ENCODE data around the gene UQCC2.
A peak's percentile ranks its signal among the peaks of the same experiment; 100 is the strongest.

The UQCC2 gene

DNA sequence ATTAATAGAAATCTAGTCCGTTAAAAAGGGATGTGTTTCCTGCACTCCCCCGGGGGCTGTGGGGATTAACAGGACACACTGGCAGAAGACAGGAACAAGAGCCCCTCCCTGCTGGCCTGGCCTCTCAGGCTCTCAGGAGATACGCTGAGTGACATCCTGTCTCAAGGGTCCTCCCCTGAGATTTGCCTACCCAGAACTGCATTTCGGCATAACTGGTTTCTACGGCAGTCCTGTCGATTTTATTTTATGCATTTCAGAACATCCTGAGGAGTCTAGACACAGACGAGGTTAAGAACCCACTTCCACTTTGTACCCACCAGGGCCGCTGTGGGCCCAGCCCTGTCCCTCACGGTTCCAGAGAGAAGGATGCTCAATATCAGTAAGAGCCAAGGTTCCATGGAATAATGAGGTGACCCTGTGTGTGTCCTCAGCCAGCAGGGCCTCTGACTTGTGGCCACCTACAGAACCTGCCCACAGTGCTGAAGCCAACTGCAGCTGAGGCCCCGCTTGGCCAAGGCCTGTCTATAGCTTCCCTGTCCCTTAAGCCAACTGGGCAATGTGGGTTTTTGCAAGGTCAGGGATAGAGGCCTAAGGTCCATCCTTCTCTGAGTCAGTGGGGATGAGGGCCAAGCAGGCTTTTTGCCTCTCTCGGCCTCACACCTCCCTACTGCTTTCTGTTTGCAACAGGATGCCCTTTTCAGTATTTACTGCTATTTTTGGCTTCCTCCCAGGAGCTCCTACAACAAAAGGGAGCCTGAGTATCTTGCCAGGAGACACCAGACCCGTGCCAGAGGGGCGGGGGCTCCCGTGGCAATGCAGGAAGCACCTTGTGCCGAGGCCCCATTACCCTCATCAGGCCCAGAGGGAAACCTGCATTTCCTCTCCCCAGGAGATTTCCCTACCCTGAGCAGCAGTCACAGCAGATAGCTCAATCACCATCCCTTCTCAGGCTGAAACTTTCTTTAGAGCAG is 14.7 kb downstream of the UQCC2 start:
- Histone ChIP-seq H3K4me2 (ENCODE audit: low read length) (peak overlapping the region; percentile 46), H3K27ac (ENCODE audit: low read depth, low read length) (peak overlapping the region; percentile 59), H3K4me1 (ENCODE audit: control insufficient read depth, low read length) (peaks cover 79% of the 10 kb centered on the region), H3K9me3 (ENCODE audit: control insufficient read depth, insufficient read depth, low read length) (no peaks in the 10 kb centered on the region), H3K27me3 (ENCODE audit: control insufficient read depth, low read length) (no peaks in the 10 kb centered on the region), H3K4me3 (ENCODE audit: low read length) (peak overlapping the region; percentile 24), H4K20me1 (ENCODE audit: control insufficient read depth, insufficient read depth, low read depth, low read length) (0 out of 2 replicates have a peak, but pooled peaks cover 5% of the 10 kb centered on the region), H3K36me3 (ENCODE audit: control insufficient read depth, low read length) (peaks cover 96% of the 10 kb centered on the region), H3K79me2 (ENCODE audit: control insufficient read depth, low read length) (peaks cover 3% of the 10 kb centered on the region; the same call in 1 of the 2 replicates), H3F3A (ENCODE audit: control insufficient read depth, insufficient read depth) (peaks cover 35% of the 10 kb centered on the region), H3K9me2 (replicated peaks; ENCODE audit: control insufficient read depth, low read length) (no peaks in the 10 kb centered on the region)
- no peak for TF ChIP-seq EZH2phosphoT487 (IDR thresholded peaks at IDR 0.05; ENCODE audit: borderline replicate concordance, low read length)
- TF ChIP-seq, protein P1, sequence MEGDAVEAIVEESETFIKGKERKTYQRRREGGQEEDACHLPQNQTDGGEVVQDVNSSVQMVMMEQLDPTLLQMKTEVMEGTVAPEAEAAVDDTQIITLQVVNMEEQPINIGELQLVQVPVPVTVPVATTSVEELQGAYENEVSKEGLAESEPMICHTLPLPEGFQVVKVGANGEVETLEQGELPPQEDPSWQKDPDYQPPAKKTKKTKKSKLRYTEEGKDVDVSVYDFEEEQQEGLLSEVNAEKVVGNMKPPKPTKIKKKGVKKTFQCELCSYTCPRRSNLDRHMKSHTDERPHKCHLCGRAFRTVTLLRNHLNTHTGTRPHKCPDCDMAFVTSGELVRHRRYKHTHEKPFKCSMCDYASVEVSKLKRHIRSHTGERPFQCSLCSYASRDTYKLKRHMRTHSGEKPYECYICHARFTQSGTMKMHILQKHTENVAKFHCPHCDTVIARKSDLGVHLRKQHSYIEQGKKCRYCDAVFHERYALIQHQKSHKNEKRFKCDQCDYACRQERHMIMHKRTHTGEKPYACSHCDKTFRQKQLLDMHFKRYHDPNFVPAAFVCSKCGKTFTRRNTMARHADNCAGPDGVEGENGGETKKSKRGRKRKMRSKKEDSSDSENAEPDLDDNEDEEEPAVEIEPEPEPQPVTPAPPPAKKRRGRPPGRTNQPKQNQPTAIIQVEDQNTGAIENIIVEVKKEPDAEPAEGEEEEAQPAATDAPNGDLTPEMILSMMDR (IDR thresholded peaks at IDR 0.05; ENCODE audit: low read depth, low read length, poor library complexity, severe bottlenecking), result no peak

- TF ChIP-seq EZH2phosphoT487 (IDR thresholded peaks at IDR 0.05; ENCODE audit: borderline replicate concordance, low read length), result no peak
- TF ChIP-seq, protein P1 (IDR thresholded peaks at IDR 0.05; ENCODE audit: low read depth, low read length, poor library complexity, severe bottlenecking), result no peak
- H3K9me2 ChIP-seq (replicated peaks; ENCODE audit: control insufficient read depth, low read length), result no peaks in the 10 kb centered on the region
- H3K79me2 ChIP-seq (ENCODE audit: control insufficient read depth, low read length), result peaks cover 3% of the 10 kb centered on the region; the same call in 1 of the 2 replicates
- no peaks in the 10 kb centered on the region for H3K27me3 ChIP-seq (ENCODE audit: control insufficient read depth, low read length)
- 0 out of 2 replicates have a peak overlapping the region, but pooled peaks have one; percentile 8 for H3K4me3 ChIP-seq (ENCODE audit: low read length)
- peak overlapping the region; percentile 46 for H3K4me2 ChIP-seq (ENCODE audit: low read length)
- H3K27ac ChIP-seq (ENCODE audit: low read depth, low read length), result peak overlapping the region; percentile 59
- peaks cover 97% of the 10 kb centered on the region for H3K36me3 ChIP-seq (ENCODE audit: control insufficient read depth, low read length)
- 0 out of 2 replicates have a peak, but pooled peaks cover 5% of the 10 kb centered on the region for H4K20me1 ChIP-seq (ENCODE audit: control insufficient read depth, insufficient read depth, low read depth, low read length)
- H3K9me3 ChIP-seq (ENCODE audit: control insufficient read depth, insufficient read depth, low read length), result no peaks in the 10 kb centered on the region
- H3F3A ChIP-seq (ENCODE audit: control insufficient read depth, insufficient read depth), result peaks cover 35% of the 10 kb centered on the region
- H3K4me1 ChIP-seq (ENCODE audit: control insufficient read depth, low read length), result peaks cover 84% of the 10 kb centered on the region
Measured at GRCh38 chr6:33696076-33696475, 15.4 kb downstream of the UQCC2 start.

GRCh38 chr6:33695451-33695887 is 16.0 kb downstream of the UQCC2 start:
- H3K27ac ChIP-seq (ENCODE audit: low read depth, low read length), result no peak overlapping the region
- H3K9me3 ChIP-seq (ENCODE audit: control insufficient read depth, insufficient read depth, low read length), result no peaks in the 10 kb centered on the region
- TF ChIP-seq, protein P1 (IDR thresholded peaks at IDR 0.05; ENCODE audit: low read depth, low read length, poor library complexity, severe bottlenecking), result no peak
- TF ChIP-seq EZH2phosphoT487 (IDR thresholded peaks at IDR 0.05; ENCODE audit: borderline replicate concordance, low read length), result no peak
- H3K9me2 ChIP-seq (replicated peaks; ENCODE audit: control insufficient read depth, low read length), result no peaks in the 10 kb centered on the region
- H3K4me2 ChIP-seq (ENCODE audit: low read length), result peak overlapping the region; percentile 46; the same call in 1 of the 2 replicates
- H3K27me3 ChIP-seq (ENCODE audit: control insufficient read depth, low read length), result no peaks in the 10 kb centered on the region
- H3K79me2 ChIP-seq (ENCODE audit: control insufficient read depth, low read length), result peaks cover 3% of the 10 kb centered on the region; the same call in 1 of the 2 replicates
- H3F3A ChIP-seq (ENCODE audit: control insufficient read depth, insufficient read depth), result peaks cover 35% of the 10 kb centered on the region
- no peak overlapping the region for H3K4me3 ChIP-seq (ENCODE audit: low read length)
- peaks cover 81% of the 10 kb centered on the region for H3K4me1 ChIP-seq (ENCODE audit: control insufficient read depth, low read length)
- H4K20me1 ChIP-seq (ENCODE audit: control insufficient read depth, insufficient read depth, low read depth, low read length), result 0 out of 2 replicates have a peak, but pooled peaks cover 5% of the 10 kb centered on the region
- H3K36me3 ChIP-seq (ENCODE audit: control insufficient read depth, low read length), result peaks cover 98% of the 10 kb centered on the region
